GM19455 (cell line): ENCODE measurements around the gene CYP2A6.
"Not testable (repeated sequence)": the region's sequence is repeated elsewhere in the genome, so short reads cannot be mapped to it uniquely, and the experiment has no call there.

ENCODE experiments used
- ATAC-seq: cut with Tn5 transposase; IDR thresholded peaks from one replicate; pipeline ENCODE4 v1.9.1; 2021; ENCODE audit not compliant: unreplicated experiment

Gene CYP2A6

GRCh38 chr19:40819479-40820234 lies 30.6 kb downstream of the CYP2A6 start:
- not testable (repeated sequence) for ATAC-seq

GRCh38 chr19:40818480-40819399 lies 31.5 kb downstream of the CYP2A6 start:
- not testable (repeated sequence) for ATAC-seq

GRCh38 chr19:40815223-40815622 lies 35.0 kb downstream of the CYP2A6 start:
- ATAC-seq, result no peak

- no peak for ATAC-seq
These were observed 37.1 kb downstream of the CYP2A6 start for GRCh38 chr19:40813182-40813581.

GRCh38 chr19:40812571-40812970 lies 37.7 kb downstream of the CYP2A6 start:
- ATAC-seq, result not testable (repeated sequence)

GRCh38 chr19:40811478-40812341 lies 38.5 kb downstream of the CYP2A6 start:
- ATAC-seq, result no peak

GRCh38 chr19:40810649-40811408 lies 39.4 kb downstream of the CYP2A6 start:
- not testable (repeated sequence) for ATAC-seq

- ATAC-seq, result no peak
These were observed 40.1 kb downstream of the CYP2A6 start for GRCh38 chr19:40810160-40810559.

- ATAC-seq, result no peak
These were observed 40.7 kb downstream of the CYP2A6 start for GRCh38 chr19:40809358-40810086.

- no peak for ATAC-seq
These were observed 41.8 kb downstream of the CYP2A6 start for GRCh38 chr19:40808497-40808896.

- ATAC-seq, result no peak
These were observed 42.3 kb downstream of the CYP2A6 start for GRCh38 chr19:40808021-40808325.

- ATAC-seq, result no peak
These were observed 42.9 kb downstream of the CYP2A6 start for GRCh38 chr19:40807147-40808020.

GRCh38 chr19:40806423-40807146 lies 43.7 kb downstream of the CYP2A6 start:
- ATAC-seq, result no peak

GRCh38 chr19:40805258-40805868 lies 44.9 kb downstream of the CYP2A6 start:
- no peak for ATAC-seq

- ATAC-seq, result no peak
These were observed 45.4 kb downstream of the CYP2A6 start for GRCh38 chr19:40804783-40805242.

- no peak for ATAC-seq
These were observed 46.1 kb downstream of the CYP2A6 start for GRCh38 chr19:40803857-40804782.
